RKO (cell line): ENCODE measurements around the gene EFHB.
"Not testable (repeated sequence)": the region's sequence is repeated elsewhere in the genome, so short reads cannot be mapped to it uniquely, and the experiment has no call there.

Source experiments
- DNase-seq: peaks from one replicate; pipeline ENCODE4 v3.0.0-alpha.2; 2016; ENCODE audit warnings: low spot score

EFHB gene

GRCh38 chr3:19931180-19931692 lies 2.8 kb downstream of the EFHB start:
- no peak for DNase-seq

GRCh38 chr3:19920401-19921080 lies 13.5 kb downstream of the EFHB start:
- DNase-seq: no peak

DNA sequence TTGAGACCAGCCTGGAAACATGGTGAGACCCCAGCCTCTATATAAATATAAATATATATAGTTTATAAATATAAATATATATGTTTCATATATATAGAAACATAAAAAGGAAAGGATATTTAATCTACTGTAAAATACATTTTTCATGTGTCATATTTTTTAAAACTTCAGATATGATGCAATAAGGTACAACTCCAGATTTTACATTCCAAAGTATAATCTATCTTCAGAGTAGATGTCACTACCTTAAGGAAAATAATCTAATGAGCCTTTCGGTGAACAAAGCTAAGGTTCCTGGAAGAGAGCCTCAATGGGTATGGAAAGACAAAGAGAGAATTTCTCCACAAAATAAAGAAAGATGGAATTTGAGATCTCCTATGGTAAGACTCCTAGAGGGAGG lies 16.9 kb downstream of the EFHB start:
- no peak for DNase-seq

DNA sequence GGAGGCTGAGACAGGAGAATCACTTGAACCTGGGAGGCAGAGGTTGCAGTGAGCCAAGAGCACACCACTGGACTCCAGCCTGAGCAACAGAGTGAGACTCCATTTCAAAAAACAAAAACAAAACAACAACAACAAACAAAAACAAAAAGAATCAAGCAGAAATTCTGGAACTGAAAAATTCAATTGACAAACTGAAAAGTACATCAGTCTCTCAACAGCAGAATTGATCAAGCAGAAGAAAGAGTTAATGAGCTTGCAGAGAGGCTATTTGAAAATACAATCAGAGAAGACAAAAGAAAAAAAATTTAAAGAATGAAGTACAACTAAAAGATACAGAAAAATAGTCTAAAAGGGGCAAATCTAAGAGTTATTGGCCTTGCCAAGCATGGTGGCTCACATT lies 22.6 kb downstream of the EFHB start:
- no peak for DNase-seq

- DNase-seq: no peak
Measured at GRCh38 chr3:19907523-19907922, 26.5 kb downstream of the EFHB start.

DNA sequence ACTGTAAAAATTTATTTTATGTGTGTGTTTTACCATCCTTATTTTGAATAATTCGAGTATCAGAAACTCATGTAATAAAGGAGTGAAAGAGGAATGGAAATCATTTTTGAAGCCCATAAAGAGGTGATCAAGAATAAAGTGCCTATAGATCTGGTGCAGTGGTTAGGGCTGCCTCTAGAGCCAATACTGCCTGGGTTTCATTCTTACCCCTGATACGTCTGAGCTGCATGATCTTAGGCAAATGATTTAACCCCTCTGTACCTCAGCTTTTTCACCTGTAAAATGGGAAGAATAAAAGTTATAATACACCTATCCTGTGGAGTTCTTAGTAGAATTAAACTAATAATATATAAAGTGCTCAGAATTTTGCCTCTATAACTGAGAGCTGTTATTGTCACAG lies 30.4 kb downstream of the EFHB start:
- no peak for DNase-seq

- DNase-seq: no peak
Measured at GRCh38 chr3:19901918-19902317, 32.1 kb downstream of the EFHB start.

- no peak for DNase-seq
Measured at GRCh38 chr3:19901337-19901736, 32.7 kb downstream of the EFHB start.

DNA sequence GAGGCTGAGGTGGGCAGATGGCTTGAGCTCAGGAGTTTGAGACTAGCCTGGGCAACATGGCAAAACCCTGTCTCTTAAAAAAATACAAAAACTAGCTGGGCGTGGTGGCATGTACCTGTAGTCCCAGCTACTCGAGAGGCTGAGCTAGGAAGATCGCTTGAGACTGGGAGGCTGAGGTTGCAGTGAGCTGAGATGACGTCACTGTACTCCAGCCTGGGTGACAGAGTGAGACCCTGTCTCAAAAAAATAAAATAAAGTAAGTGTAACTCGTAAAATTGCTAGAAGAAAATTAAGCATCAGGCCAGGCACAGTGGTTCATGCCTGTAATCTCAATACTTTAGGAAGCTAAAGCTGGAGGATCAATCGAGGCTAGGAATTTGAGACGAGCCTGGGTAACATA lies 34.2 kb downstream of the EFHB start:
- not testable (repeated sequence) for DNase-seq

DNA sequence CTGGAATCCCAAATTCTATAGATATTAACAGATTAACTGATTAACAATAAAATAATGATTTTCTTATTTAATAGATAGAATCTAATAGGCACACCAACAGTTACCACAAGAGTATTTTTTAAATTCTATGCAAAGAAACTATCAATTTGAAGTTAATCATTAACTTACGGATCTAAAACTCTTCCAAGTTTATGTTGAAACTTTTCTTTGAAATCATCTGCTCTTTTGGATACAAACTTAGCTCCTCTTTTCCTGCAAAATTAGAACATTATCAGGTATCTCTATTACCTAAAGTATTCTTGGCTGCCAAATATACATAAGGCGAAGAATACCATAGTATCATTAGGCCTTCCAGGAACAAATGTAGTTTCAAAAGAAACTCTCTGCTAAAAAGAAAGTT lies 34.8 kb downstream of the EFHB start:
- DNase-seq: no peak

GRCh38 chr3:19898721-19899120 lies 35.3 kb downstream of the EFHB start:
- no peak for DNase-seq

DNA sequence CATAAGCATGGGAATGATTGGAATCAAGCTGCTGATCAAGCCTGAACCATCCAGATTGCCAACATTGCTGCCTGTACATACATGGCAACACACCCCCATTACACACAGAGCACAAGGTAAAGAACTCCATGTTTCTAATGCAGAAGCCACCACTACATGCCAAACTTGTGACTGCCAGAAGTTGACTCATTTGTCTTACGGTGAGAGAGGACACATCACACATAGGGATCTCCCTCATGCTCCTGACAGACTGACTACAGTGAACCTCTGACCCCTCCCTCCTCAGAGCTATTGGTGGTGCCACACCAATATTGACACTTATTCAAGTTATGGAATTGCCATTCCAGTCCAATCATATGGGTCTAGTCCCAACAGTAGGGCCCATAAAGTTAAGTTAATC lies 42.3 kb downstream of the EFHB start:
- DNase-seq: peak; percentile 19

GRCh38 chr3:19888428-19889152 lies 45.4 kb downstream of the EFHB start:
- no peak for DNase-seq

DNA sequence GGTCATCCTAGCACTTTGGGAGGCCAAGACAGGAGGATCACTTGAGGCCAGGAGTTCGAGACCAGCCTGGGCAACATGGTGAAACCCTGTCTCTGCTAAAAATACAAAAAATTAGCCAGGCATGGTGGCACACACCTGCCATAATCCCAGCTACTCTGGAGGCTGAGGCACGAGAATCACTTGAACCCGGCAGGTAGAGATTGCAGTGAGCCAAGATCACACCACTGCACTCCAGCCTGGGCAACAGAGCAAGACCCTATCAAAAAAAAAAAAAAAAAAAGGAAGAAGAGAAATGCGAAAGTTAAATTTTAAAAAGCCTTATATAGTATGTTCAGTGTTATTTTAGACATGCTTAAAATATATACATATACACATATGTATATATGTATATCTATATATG lies 46.9 kb downstream of the EFHB start:
- DNase-seq: not testable (repeated sequence)

GRCh38 chr3:19886404-19886803 lies 47.6 kb downstream of the EFHB start:
- DNase-seq: no peak

DNA sequence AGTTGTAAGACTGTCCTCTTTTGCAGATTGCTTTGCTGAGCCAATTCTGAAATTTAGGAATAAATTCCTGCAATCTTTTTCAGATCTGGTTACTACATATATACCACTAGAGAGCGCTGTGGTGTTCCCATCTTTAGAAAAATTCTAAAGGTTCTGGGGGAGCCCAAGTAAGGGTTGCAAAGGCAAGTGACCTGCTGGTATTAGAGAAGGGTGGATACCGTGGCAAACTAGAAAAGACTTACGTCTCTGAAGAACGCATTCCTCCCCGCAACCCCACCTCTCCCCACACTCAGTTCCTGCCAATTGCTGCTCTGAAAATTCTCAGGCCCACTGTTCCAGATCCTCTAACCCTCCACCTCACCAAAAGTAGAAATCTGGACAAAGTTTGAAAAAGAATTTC lies 48.5 kb downstream of the EFHB start:
- DNase-seq: peak; percentile 40

- DNase-seq: no peak
Measured at GRCh38 chr3:19881852-19882251, 52.2 kb downstream of the EFHB start.

- DNase-seq: no peak
Measured at GRCh38 chr3:19881036-19881435, 53.0 kb downstream of the EFHB start.

DNA sequence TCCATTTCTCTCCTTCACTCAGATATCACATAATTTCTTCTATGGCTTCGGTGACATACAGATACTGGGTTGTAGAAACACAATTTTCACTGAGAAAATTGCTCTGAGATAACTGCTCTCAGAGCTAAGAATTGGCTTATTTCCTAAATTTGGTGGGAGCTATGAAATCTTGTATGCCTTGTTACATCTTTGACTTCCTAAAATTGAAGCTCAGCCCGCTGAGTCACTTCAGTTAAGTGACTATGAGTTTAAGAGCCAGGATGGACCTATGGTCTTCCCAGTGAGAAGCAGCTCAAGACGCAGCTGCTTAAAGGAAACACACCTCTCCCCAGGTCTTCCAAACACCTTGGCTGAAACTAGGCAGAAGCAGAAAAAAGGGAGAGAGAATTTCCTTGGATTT lies 56.4 kb downstream of the EFHB start:
- no peak for DNase-seq

GRCh38 chr3:19866751-19867347 lies 67.2 kb downstream of the EFHB start:
- peak; percentile 66 for DNase-seq

DNA sequence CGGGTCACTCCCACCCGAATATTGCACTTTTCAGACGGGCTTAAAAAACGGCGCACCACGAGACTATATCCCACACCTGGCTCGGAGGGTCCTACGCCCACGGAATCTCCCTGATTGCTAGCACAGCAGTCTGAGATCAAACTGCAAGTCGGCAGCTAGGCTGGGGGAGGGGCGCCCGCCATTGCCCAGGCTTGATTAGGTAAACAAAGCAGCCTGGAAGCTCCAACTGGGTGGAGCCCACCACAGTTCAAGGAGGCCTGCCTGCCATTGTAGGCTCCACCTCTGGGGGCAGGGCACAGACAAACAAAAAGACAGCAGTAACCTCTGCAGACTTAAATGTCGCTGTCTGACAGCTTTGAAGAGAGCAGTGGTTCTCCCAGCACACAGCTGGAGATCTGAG lies 78.7 kb downstream of the EFHB start:
- DNase-seq: not testable (repeated sequence)

DNA sequence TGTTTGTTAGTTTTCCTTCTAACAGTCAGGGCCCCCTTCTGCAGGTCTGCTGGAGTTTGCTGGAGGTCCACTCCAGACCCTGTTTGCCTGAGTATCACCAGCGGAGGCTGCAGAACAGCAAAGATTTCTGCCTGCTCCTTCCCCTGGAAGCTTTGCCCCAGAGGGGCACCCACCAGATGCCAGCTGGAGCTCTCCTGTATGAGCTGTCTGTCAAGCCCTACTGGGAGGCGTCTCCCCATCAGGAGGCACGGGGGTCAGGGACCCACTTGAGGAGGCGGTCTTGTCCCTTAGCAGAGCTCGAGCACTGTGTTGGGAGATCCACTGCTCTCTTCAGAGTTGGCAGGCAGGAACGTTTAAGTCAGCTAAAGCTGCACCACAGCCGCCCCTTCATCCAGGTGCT lies 87.4 kb downstream of the EFHB start:
- not testable (repeated sequence) for DNase-seq
